HG03139 (cell line): Measurements from ENCODE around the gene SFXN1.

Experiments used
- ATAC-seq: cut with Tn5 transposase; IDR thresholded peaks from one replicate; pipeline ENCODE4 v1.9.1; 2021; ENCODE audit not compliant: unreplicated experiment

Gene SFXN1

GRCh38 chr5:175535796-175536195 is 57.4 kb downstream of the SFXN1 start:
- no peak for ATAC-seq

GRCh38 chr5:175538576-175538975 is 60.2 kb downstream of the SFXN1 start:
- ATAC-seq, result no peak

- no peak for ATAC-seq
Measured at GRCh38 chr5:175539936-175540335, 61.6 kb downstream of the SFXN1 start.

GRCh38 chr5:175541264-175541663 is 62.9 kb downstream of the SFXN1 start:
- no peak for ATAC-seq

- no peak for ATAC-seq
Measured at GRCh38 chr5:175542232-175542965, 64.0 kb downstream of the SFXN1 start.

- ATAC-seq, result no peak
Measured at GRCh38 chr5:175542966-175543235, 64.5 kb downstream of the SFXN1 start.

GRCh38 chr5:175544108-175544511 is 65.8 kb downstream of the SFXN1 start:
- no peak for ATAC-seq

GRCh38 chr5:175544586-175544985 is 66.2 kb downstream of the SFXN1 start:
- ATAC-seq, result no peak

GRCh38 chr5:175547842-175548241 is 69.5 kb downstream of the SFXN1 start:
- ATAC-seq, result no peak

- ATAC-seq, result no peak
Measured at GRCh38 chr5:175548626-175549311, 70.4 kb downstream of the SFXN1 start.

GRCh38 chr5:175550055-175550805 is 71.9 kb downstream of the SFXN1 start:
- no peak for ATAC-seq

- ATAC-seq, result no peak
Measured at GRCh38 chr5:175551266-175551665, 72.9 kb downstream of the SFXN1 start.

- ATAC-seq, result no peak
Measured at GRCh38 chr5:175554296-175554695, 75.9 kb downstream of the SFXN1 start.

GRCh38 chr5:175555168-175555785 is 76.9 kb downstream of the SFXN1 start:
- no peak for ATAC-seq

GRCh38 chr5:175556794-175557193 is 78.4 kb downstream of the SFXN1 start:
- no peak for ATAC-seq

- no peak for ATAC-seq
Measured at GRCh38 chr5:175557778-175558177, 79.4 kb downstream of the SFXN1 start.

GRCh38 chr5:175558801-175559480 is 80.6 kb downstream of the SFXN1 start:
- ATAC-seq, result no peak

GRCh38 chr5:175560011-175560410 is 81.7 kb downstream of the SFXN1 start:
- ATAC-seq, result no peak

- no peak for ATAC-seq
Measured at GRCh38 chr5:175561085-175561484, 82.7 kb downstream of the SFXN1 start.

- ATAC-seq, result no peak
Measured at GRCh38 chr5:175564716-175565115, 86.4 kb downstream of the SFXN1 start.

GRCh38 chr5:175566697-175567096 is 88.3 kb downstream of the SFXN1 start:
- ATAC-seq, result no peak
